GM10266 (cell line): Measurements from ENCODE around the gene LRRC36.

Experiments used
- DNase-seq: peaks from one replicate; pipeline ENCODE4 v3.0.0; 2012; ENCODE audit errors: extremely low spot score
- CTCF ChIP-seq: IDR thresholded peaks from 2 replicates; pipeline ENCODE4 v1.5.1; 2012; ENCODE audit warnings: mild to moderate bottlenecking, low read depth; ENCODE audit not compliant: control insufficient read depth, insufficient read depth; ENCODE audit errors: missing control alignments

LRRC36 gene

DNA sequence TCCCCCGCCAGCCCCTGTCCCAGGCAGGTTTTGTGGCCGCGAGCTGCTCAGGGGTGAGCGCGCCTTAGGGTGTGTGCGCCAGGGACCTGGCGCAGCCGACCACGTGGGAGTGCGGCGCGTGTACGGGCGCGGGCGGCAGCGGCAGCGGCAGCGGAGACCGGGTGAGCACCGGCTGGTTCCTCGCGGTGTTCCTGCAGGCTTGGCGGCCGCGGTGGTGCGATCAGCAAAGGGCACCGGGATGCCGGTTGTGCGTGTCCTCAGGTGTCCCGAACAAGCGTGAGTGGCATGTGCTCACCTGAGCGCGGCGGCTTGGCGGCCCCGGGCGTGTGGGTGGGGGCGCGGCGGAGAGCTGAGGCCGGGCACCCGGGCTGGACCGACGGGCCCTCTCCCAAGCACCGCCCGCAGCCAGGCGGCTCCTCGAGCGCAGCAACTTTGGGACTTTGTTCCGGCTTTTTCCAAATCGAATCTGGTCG, 103.9 kb downstream of the LRRC36 start:
- peak; percentile 35 for DNase-seq

DNA sequence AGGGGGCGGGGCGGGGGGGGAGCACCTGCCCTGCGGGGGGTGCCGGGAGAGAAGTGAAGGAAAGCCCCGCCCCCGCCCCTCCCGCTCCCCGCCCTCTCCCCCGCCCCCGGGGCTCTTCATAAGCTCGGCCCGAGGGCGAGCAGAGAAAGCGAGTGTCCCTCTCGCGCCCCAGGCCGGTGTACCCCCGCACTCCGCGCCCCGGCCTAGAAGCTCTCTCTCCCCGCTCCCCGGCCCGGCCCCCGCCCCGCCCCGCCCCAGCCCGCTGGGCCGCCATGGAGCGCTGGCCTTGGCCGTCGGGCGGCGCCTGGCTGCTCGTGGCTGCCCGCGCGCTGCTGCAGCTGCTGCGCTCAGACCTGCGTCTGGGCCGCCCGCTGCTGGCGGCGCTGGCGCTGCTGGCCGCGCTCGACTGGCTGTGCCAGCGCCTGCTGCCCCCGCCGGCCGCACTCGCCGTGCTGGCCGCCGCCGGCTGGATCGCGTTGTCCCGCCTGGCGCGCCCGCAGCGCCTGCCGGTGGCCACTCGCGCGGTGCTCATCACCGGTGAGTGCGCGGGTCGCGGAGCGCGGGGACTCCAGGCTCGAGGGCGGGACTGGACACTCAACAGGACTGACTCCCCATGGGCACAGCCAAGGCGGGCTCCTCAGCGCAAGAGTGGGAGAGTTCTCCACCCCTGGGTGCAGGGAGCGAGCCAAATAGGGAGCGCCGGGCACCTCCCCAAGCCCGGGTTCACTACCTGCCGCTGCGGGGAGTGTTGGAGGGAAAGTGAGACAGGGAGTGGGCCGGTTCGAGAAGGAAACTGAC, 104.6 kb downstream of the LRRC36 start, which contains the start of gene HSD11B2:
Gene HSD11B2, plus strand, starts transcription at position 145 of the 798 bp plus-strand sequence. Its CDS starts 128 bp downstream, at position 273.
- peak; percentile 65 for DNase-seq
- TF ChIP-seq CTCF: peak; percentile 5

More for the DNA sequence above, 103.9 kb downstream of the LRRC36 start:
- no peak for TF ChIP-seq CTCF

DNA sequence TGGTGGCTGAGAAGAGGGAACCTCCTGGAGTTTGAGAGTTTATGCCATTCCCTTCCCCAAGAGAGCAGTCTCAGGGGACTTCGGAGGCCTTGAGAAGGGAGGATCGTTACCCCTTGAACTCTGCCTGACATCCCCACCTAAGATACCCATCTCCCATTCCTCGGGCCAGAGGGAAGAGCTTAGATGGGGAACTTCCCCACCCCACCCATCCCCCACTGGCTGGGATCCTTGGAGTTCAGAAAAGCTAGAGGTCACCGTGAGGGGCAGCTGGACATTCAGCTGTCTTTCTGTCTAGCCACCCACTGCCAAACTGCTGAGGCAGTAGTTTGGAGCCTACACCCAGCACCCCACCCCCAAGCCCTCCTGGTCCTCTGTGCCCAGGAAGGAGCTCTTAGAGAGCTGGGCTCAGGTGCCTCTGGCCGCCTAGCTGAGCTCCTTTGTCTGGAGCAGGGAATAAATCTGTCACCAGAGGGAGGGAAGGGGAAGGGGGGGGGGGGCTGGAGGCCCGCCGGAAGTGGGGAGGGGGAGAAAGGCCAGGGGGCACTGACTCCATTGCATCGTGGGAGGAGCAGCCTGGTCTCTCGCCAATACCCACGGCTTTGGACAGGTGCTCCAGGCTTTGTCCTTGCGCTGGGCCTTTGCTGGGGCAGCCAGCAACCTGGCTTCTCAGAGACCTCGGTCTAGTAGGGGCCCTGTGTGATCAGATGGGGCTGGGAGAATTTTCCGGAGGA, 105.3 kb downstream of the LRRC36 start:
- no peak for TF ChIP-seq CTCF
- DNase-seq: no peak

DNA sequence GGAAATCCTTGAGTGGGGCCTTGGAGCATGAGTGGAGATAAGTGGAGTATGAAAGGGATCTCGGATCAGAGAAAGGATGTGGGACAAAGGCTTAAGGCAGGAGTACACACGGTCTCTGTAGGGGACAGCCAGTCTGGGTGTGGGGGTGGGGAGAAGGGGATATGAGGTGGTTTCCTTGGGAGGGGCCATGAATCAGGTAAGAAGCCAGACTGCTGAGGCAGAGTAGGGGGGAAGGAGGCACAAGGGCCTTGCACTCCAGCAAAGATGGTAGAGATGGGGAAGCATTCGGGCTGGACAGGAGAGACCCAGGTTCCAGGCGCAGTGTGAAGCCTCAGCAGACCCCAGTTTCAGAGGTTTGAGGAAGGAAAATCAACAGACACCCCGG, 105.9 kb downstream of the LRRC36 start:
- DNase-seq: no peak
- TF ChIP-seq CTCF: no peak

DNA sequence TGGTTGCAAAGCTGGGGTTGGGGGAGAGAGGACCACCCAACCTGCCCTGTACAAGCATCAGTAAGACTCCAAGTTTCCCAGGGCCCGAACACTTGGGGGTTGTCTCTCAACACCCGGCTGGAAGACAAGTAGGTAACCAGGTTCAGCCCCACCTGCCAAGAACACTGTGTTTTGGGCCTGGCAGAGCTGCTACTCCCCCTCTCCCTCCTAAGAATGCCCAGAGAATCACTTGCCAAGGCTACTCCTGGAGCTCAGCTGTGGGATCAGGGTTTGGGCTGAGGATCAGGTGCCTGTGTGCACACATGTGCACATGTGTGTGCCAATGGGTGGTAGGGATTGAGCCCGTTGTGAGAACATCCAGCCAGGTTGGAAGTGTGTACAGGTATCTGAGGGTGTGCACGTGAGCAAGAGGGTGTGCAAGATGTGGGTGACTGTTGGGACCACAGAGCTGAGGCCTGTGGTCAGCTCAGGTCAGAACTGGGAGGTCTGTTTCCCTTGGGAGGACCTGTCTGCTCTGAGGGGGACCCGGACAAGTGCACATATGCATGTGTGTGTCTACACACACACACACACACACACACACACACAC, 106.6 kb downstream of the LRRC36 start:
- TF ChIP-seq CTCF: no peak
- DNase-seq: no peak
